OCI-LY7 (cell line): ENCODE results near the gene MIR17HG.

Source experiments
- EZH2phosphoT487 ChIP-seq: fragments of 200-600 bp; sonication (generic); IDR thresholded peaks from 2 replicates; pipeline ENCODE4 v1.6.1; 2018; ENCODE audit warnings: low read depth, borderline replicate concordance, mild to moderate bottlenecking, mixed run types, antibody characterized with exemption, low read length, moderate library complexity, mixed read lengths
- TF ChIP-seq, protein P1 (sequence below): fragments of 200-600 bp; sonication (generic); conservative IDR thresholded peaks from 2 replicates; pipeline ENCODE4 v1.5.1; 2014; ENCODE audit warnings: mild to moderate bottlenecking, antibody characterized with exemption, low read length, moderate library complexity, mixed read lengths

DNA sequence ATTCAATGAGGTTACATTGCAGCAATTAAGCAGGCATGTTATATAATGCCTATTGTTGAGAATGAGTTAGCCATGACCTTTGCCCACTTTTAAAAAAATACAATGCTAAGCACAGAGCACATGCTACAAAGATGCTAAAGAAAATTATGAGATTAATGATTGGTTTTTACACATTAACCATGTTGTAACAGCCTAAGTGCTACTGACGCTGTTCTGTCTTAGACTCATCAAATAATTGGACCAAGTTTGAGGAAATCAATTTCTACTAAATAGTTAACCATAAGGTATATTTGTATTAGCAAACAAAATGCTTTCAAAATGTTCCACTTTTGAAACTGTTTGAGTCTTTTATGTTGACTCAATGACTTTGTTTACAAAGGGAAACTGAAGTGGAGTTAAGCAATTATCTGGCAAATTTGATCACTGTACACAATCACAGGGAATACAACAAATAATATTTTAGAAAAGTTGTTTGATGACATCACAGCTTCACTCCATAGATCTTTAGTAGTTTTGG, 14.3 kb downstream of the MIR17HG start:
- TF ChIP-seq, protein P1, sequence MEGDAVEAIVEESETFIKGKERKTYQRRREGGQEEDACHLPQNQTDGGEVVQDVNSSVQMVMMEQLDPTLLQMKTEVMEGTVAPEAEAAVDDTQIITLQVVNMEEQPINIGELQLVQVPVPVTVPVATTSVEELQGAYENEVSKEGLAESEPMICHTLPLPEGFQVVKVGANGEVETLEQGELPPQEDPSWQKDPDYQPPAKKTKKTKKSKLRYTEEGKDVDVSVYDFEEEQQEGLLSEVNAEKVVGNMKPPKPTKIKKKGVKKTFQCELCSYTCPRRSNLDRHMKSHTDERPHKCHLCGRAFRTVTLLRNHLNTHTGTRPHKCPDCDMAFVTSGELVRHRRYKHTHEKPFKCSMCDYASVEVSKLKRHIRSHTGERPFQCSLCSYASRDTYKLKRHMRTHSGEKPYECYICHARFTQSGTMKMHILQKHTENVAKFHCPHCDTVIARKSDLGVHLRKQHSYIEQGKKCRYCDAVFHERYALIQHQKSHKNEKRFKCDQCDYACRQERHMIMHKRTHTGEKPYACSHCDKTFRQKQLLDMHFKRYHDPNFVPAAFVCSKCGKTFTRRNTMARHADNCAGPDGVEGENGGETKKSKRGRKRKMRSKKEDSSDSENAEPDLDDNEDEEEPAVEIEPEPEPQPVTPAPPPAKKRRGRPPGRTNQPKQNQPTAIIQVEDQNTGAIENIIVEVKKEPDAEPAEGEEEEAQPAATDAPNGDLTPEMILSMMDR: no peak
- TF ChIP-seq EZH2phosphoT487: no peak
